ENCODE data around the gene FUOM. TPM values are rescaled to one million over a fixed set of nuclear protein-coding genes. Genes with fewer than 3 reads are reported as not detected.
"Not testable (repeated sequence)": the region's sequence is repeated elsewhere in the genome, so short reads cannot be mapped to it uniquely, and the experiment has no call there.

FUOM gene
- total RNA-seq, 1 donor from 2014 or later: 9.3 TPM

- H2AFZ ChIP-seq (replicated peaks): no peak overlapping the region
- H3K36me3 Mint-ChIP-seq: peaks cover 20% of the 10 kb centered on the region
- H3K4me1 Mint-ChIP-seq: no peaks in the 10 kb centered on the region
- no peaks in the 10 kb centered on the region for H3K9me3 ChIP-seq (ENCODE audit: low read depth)
- H3K4me3 ChIP-seq: no peak overlapping the region
- no peaks in the 10 kb centered on the region for H3K27me3 ChIP-seq
- H3K4me1 ChIP-seq: peaks cover 3% of the 10 kb centered on the region
- H3K4me3 Mint-ChIP-seq: no peak overlapping the region
- H3K27ac ChIP-seq: no peak overlapping the region
- H3K9me3 Mint-ChIP-seq: no peaks in the 10 kb centered on the region
- no peaks in the 10 kb centered on the region for H3K36me3 ChIP-seq
- H3K27me3 Mint-ChIP-seq (ENCODE audit: insufficient read depth, low read depth): peaks cover 2% of the 10 kb centered on the region
- no peaks in the 10 kb centered on the region for H3F3A ChIP-seq (ENCODE audit: low read depth)
- H4K20me1 ChIP-seq (ENCODE audit: low read depth): peaks cover 10% of the 10 kb centered on the region
- H3K27ac Mint-ChIP-seq: no peak overlapping the region
- H3K79me2 ChIP-seq (ENCODE audit: low read depth): peaks cover 16% of the 10 kb centered on the region
- H3K4me2 ChIP-seq: no peak overlapping the region
- DNase-seq (ENCODE audit: low spot score): no peak
- H3K9ac ChIP-seq: no peak overlapping the region
- TF ChIP-seq, protein P1, sequence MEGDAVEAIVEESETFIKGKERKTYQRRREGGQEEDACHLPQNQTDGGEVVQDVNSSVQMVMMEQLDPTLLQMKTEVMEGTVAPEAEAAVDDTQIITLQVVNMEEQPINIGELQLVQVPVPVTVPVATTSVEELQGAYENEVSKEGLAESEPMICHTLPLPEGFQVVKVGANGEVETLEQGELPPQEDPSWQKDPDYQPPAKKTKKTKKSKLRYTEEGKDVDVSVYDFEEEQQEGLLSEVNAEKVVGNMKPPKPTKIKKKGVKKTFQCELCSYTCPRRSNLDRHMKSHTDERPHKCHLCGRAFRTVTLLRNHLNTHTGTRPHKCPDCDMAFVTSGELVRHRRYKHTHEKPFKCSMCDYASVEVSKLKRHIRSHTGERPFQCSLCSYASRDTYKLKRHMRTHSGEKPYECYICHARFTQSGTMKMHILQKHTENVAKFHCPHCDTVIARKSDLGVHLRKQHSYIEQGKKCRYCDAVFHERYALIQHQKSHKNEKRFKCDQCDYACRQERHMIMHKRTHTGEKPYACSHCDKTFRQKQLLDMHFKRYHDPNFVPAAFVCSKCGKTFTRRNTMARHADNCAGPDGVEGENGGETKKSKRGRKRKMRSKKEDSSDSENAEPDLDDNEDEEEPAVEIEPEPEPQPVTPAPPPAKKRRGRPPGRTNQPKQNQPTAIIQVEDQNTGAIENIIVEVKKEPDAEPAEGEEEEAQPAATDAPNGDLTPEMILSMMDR (IDR thresholded peaks at IDR 0.05): no peak
- TF ChIP-seq EZH2 (IDR thresholded peaks at IDR 0.05): no peak
- TF ChIP-seq EZH2phosphoT487 (IDR thresholded peaks at IDR 0.05): no peak
Observed at GRCh38 chr10:133368153-133368552, 10.3 kb upstream of the FUOM start.

DNA sequence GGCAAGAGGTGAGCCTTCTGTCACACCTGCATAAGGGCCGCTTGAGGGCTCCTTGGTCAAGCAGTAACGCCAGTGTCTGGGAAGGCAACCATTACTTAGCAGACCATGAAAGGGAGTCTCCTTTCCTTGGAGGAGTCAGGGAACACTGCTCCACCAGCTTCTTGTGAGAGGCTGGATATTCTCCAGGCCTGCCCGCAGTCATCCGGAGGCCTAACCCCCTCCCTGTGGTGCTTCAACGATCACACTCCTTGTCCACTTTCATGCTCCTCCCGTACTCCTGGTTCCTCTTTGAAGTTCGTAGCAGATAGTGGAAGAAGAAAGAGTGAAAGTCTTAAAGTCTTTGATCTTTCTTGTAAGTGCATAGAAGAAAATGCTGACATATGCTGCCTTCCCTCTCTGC is 9.6 kb upstream of the FUOM start:
- H3K27ac Mint-ChIP-seq: not testable (repeated sequence)

GRCh38 chr10:133366751-133367150 is 8.9 kb upstream of the FUOM start:
- no peaks in the 10 kb centered on the region for H3K36me3 ChIP-seq
- Mint-ChIP-seq H3K36me3 (peaks cover 27% of the 10 kb centered on the region), H3K27ac (no peak overlapping the region), H3K4me1 (no peaks in the 10 kb centered on the region), H3K4me3 (no peak overlapping the region), H3K9me3 (no peaks in the 10 kb centered on the region), H3K27me3 (ENCODE audit: insufficient read depth, low read depth) (peaks cover 3% of the 10 kb centered on the region)
- TF ChIP-seq, protein P1 (IDR thresholded peaks at IDR 0.05): no peak
- TF ChIP-seq EZH2phosphoT487 (IDR thresholded peaks at IDR 0.05) (no peak), EZH2 (IDR thresholded peaks at IDR 0.05) (no peak)
- no peak for DNase-seq (ENCODE audit: low spot score)
- H3K9ac ChIP-seq: no peak overlapping the region
- peaks cover 6% of the 10 kb centered on the region for H3K79me2 ChIP-seq (ENCODE audit: low read depth)
- H4K20me1 ChIP-seq (ENCODE audit: low read depth): peaks cover 2% of the 10 kb centered on the region
- H3K4me1 ChIP-seq: no peaks in the 10 kb centered on the region
- no peak overlapping the region for H3K27ac ChIP-seq
- H2AFZ ChIP-seq (replicated peaks): no peak overlapping the region
- H3F3A ChIP-seq (ENCODE audit: low read depth): peaks cover 2% of the 10 kb centered on the region
- no peaks in the 10 kb centered on the region for H3K27me3 ChIP-seq
- no peaks in the 10 kb centered on the region for H3K9me3 ChIP-seq (ENCODE audit: low read depth)
- H3K4me2 ChIP-seq: no peak overlapping the region
- no peak overlapping the region for H3K4me3 ChIP-seq

More for the DNA sequence above, 9.6 kb upstream of the FUOM start:
- not testable (repeated sequence) for H3K4me3 Mint-ChIP-seq; H3K4me1 ChIP-seq; H3K27me3 Mint-ChIP-seq (ENCODE audit: insufficient read depth, low read depth); H3K36me3 ChIP-seq; H3K9me3 ChIP-seq (ENCODE audit: low read depth); H3K27me3 ChIP-seq; H3K4me3 ChIP-seq; H3K27ac ChIP-seq; H3K4me1 Mint-ChIP-seq; H3K9ac ChIP-seq; H3K9me3 Mint-ChIP-seq; H4K20me1 ChIP-seq (ENCODE audit: low read depth); H3F3A ChIP-seq (ENCODE audit: low read depth); DNase-seq (ENCODE audit: low spot score); H3K4me2 ChIP-seq; H2AFZ ChIP-seq (replicated peaks)
- peaks cover 13% of the 10 kb centered on the region for H3K79me2 ChIP-seq (ENCODE audit: low read depth)
- H3K36me3 Mint-ChIP-seq: peaks cover 20% of the 10 kb centered on the region

GRCh38 chr10:133366130-133366478 is 8.3 kb upstream of the FUOM start:
- Histone ChIP-seq H3K4me1 (no peaks in the 10 kb centered on the region), H3K27me3 (no peaks in the 10 kb centered on the region), H3K9me3 (ENCODE audit: low read depth) (no peaks in the 10 kb centered on the region), H2AFZ (replicated peaks) (no peak overlapping the region), H3K36me3 (no peaks in the 10 kb centered on the region), H3K4me2 (no peak overlapping the region), H3K9ac (no peak overlapping the region), H3F3A (ENCODE audit: low read depth) (peaks cover 8% of the 10 kb centered on the region), H3K27ac (no peak overlapping the region), H3K79me2 (ENCODE audit: low read depth) (no peaks in the 10 kb centered on the region), H3K4me3 (no peak overlapping the region), H4K20me1 (ENCODE audit: low read depth) (no peaks in the 10 kb centered on the region)
- peaks cover 8% of the 10 kb centered on the region for H3K27me3 Mint-ChIP-seq (ENCODE audit: insufficient read depth, low read depth)
- H3K4me1 Mint-ChIP-seq: no peaks in the 10 kb centered on the region
- no peak overlapping the region for H3K4me3 Mint-ChIP-seq
- TF ChIP-seq EZH2phosphoT487 (IDR thresholded peaks at IDR 0.05): no peak
- no peak for TF ChIP-seq EZH2 (IDR thresholded peaks at IDR 0.05)
- TF ChIP-seq, protein P1 (IDR thresholded peaks at IDR 0.05): no peak
- no peak for DNase-seq (ENCODE audit: low spot score)
- H3K36me3 Mint-ChIP-seq: peaks cover 31% of the 10 kb centered on the region
- H3K9me3 Mint-ChIP-seq: no peaks in the 10 kb centered on the region
- H3K27ac Mint-ChIP-seq: no peak overlapping the region

Data from neural progenitor cell (in vitro differentiated cells).